ENCODE results near the gene WASHC2C.
A peak's percentile ranks its signal among the peaks of the same experiment; 100 is the strongest.
"Not testable (repeated sequence)": the region's sequence is repeated elsewhere in the genome, so short reads cannot be mapped to it uniquely, and the experiment has no call there.

WASHC2C gene

GRCh38 chr10:45726703-45727420, at the start of gene WASHC2C:
TSS of gene WASHC2C (plus strand) at chr10:45727266. CDS start at chr10:45727318, 52 bp downstream.
- peak; percentile 92 for DNase-seq (ENCODE audit: low read depth)

- DNase-seq (ENCODE audit: low read depth), result not testable (repeated sequence)
These were observed 48.6 kb upstream of the WASHC2C start for GRCh38 chr10:45678467-45678866.

DNA sequence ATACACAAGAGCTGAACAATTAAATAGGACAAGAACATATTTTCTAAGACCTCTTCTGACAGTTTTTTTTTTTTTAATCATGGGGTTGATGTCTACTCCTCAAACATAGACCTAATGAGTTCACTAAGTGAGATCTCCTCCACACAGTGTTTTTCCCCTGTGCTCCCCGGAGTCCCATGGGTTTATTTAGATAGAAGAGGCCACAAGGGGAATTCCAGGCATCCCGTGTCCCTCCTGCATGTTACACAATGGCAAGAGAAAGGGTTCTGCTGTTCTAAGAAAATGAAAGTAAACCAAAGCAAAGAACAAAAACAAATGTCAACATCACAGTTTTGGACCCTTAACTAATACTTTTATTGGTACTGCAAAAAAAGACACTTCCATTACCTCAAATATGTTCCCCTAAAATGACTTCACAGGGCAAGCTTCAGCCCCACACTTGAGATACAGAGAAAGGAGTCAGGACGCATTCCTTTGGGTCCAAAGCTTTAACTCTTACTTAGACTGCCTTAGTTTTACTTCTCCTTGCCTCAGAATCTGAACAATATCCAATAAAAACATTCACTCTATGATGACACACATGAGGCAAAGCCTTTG, 16.8 kb upstream of the WASHC2C start:
- DNase-seq (ENCODE audit: low read depth), result not testable (repeated sequence)

DNA sequence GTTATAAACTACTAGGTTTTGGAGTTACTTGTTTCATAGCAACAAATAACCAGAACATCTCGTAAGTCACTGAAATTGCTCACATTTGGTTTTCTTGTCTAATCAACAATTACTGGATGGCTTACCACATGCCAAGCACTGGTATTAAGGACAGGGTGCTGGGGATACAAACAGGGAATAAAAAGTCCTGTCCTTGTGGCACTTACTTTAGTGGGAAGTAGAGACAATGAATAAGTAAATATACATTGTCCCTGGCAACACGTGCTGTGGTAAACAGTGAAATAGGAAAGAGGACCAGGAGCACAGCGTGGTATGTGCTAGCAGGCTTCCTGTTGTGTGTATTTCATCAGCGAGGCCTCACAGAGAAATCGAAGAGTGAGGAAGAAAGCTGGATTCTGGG, 15.8 kb upstream of the WASHC2C start:
- DNase-seq (ENCODE audit: low read depth), result not testable (repeated sequence)

- not testable (repeated sequence) for DNase-seq (ENCODE audit: low read depth)
These were observed 10.0 kb upstream of the WASHC2C start for GRCh38 chr10:45717053-45717452.

DNA sequence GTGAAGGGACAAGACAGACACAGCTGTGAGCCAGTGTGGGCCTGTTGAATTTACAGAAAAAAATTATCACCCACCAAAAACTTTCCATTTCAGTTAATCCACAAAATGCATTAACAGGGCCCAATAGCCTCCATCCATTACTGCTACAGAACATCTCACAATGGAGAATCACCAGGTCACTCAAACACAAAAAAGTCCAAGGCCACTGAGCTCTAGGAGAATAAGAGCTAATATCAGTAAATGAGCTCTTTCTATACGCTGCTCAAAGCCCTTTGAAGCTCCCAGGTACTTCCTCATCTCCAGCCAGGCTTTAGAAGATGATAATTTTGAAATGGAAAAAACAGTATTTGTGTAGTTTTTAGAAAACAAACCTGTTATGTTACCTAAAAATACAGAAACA, 9.4 kb upstream of the WASHC2C start:
- not testable (repeated sequence) for DNase-seq (ENCODE audit: low read depth)

DNA sequence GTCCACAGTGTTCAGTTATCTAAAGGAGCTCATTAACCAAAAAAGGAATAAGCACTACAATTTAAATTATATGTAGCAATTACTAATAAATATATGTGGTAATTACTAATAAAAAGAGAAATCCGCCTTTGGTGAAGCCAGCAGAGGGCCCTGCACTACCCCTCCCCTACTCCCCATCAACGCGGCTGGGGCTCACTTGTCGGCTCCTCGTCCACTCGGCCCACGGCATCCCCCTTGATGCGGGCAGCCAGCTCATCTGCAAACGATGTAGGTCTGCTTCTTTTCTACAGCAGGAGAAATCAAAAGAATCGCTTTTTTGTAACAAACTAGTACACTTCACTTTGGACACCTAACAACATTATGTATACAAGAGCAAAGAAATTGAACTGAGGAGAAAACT, 5.6 kb upstream of the WASHC2C start:
- DNase-seq (ENCODE audit: low read depth), result not testable (repeated sequence)

GRCh38 chr10:45723851-45724250, 3.2 kb upstream of the WASHC2C start:
- not testable (repeated sequence) for DNase-seq (ENCODE audit: low read depth)

GRCh38 chr10:45727421-45727965, 427 bp downstream of the WASHC2C start:
- not testable (repeated sequence) for DNase-seq (ENCODE audit: low read depth)

GRCh38 chr10:45734449-45734848, 7.4 kb downstream of the WASHC2C start:
- not testable (repeated sequence) for DNase-seq (ENCODE audit: low read depth)

DNA sequence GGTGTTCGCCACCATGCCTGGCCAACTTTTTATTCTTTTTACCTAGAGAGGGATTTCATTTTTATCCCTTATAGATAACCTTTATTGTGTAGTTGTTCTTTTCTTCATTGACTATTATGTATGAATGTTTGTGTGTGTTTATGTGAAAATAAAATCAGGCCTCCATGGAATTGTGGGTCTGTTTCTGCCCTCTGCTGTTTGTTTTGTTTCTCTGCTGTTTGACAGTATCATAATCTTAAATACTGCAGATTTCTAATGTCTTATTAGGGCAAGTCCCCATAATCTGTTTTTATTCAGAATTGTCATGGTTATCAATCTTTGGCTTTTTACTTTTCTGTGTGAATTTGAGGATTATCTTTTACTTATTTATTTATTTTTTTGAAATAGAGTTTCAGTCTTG, 7.8 kb downstream of the WASHC2C start:
- not testable (repeated sequence) for DNase-seq (ENCODE audit: low read depth)

DNA sequence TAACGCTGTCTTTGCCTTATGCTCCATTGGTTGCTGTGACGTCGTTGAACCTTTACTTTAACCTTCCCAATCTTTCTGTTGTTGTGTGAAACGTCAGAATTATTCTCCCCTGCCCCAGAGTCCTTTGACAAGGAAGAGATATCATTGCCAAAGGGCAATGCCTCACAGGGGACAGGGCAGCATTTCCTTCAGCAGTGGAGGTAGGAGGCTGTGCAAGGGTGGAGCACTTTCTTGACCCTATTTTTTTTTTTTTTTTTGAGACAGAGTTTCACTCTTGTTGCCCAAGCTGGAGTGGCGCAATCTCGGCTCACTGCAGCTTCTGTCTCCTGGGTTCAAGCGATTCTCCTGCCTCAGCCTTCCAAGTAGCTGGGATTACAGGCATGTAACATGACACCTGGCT, 14.5 kb downstream of the WASHC2C start:
- DNase-seq (ENCODE audit: low read depth), result not testable (repeated sequence)

GRCh38 chr10:45742014-45742413, 14.9 kb downstream of the WASHC2C start:
- DNase-seq (ENCODE audit: low read depth), result not testable (repeated sequence)

GRCh38 chr10:45751141-45751540, 24.1 kb downstream of the WASHC2C start:
- not testable (repeated sequence) for DNase-seq (ENCODE audit: low read depth)

- not testable (repeated sequence) for DNase-seq (ENCODE audit: low read depth)
These were observed 25.1 kb downstream of the WASHC2C start for GRCh38 chr10:45752210-45752609.

DNA sequence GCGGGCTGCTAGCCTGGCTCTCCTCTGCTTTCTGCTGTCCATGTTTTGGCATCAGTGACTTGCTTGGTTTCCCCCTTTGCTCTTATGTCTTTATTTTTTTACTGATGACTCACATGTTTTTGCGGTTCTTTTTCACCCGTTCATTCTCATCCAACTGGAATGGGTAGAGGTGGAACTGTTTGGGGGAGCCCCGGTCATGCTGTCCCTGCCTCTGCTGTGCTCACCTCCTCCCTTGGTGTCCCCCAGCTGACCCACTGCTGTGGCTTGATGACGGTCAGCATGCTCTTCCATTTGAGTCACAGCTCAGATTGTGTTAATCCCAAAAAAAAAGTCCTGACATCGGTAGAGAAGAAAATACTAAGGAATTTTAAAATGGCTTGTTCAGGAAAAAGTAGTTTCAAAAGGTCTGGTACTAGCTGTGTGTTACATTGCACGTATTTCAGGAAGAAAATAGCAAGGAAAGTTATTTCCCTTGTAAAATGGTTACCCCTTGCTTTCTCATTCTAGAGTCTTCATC, 27.0 kb downstream of the WASHC2C start:
- not testable (repeated sequence) for DNase-seq (ENCODE audit: low read depth)

DNA sequence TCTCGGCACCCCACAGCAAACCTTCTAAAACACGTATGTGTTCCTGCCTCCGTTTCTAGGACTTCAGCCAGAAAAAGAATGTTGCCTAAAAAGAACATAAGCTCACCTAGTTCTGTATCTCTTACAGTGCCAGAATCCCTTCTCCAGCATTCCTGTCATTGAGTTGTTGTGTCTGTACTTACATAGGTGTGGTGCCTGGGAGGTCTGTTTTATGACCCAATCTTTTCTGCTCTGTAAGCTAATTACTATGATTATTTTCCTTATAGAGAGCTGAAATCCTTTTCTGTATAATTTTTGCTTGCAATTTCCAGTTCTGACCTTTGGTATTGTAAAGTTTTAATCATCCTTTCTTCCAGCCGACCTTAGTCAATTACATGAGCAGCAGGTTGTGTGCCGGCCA, 28.0 kb downstream of the WASHC2C start:
- not testable (repeated sequence) for DNase-seq (ENCODE audit: low read depth)

- not testable (repeated sequence) for DNase-seq (ENCODE audit: low read depth)
These were observed 29.0 kb downstream of the WASHC2C start for GRCh38 chr10:45756065-45756464.

DNA sequence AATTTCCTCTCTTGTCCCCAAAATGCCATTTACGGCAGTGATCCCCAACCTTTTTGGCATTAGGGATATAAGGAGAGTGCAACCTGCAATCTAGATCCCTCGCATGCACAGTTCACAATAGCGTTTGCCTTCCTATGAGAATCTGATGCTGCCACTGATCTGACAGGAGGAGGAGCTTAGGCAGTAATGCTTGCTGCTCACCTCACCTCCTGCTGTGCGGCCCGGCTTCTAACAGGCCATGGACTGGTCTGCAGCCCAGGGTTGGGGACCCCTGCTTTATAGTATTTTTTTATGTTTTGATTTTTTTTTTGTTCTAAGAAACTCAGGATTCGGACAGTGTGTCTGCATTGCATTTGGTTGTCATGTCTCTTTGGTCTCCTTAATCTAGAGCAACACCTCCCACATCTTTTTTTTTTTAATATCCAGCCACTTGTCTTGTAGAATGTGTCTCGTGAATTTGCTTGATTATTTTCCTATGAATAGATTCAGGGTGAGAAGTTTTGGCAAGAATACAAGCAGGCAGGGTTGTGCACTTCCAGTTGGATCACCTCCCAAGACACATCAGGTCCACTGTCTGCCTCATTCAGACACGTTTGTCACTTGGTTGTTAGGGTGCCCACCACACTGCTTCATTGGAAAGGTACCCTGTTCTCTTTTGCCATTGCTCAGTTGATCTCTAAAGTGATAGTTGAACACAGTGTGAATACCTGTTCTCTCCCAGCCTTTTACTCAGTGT, 30.8 kb downstream of the WASHC2C start:
- not testable (repeated sequence) for DNase-seq (ENCODE audit: low read depth)

DNA sequence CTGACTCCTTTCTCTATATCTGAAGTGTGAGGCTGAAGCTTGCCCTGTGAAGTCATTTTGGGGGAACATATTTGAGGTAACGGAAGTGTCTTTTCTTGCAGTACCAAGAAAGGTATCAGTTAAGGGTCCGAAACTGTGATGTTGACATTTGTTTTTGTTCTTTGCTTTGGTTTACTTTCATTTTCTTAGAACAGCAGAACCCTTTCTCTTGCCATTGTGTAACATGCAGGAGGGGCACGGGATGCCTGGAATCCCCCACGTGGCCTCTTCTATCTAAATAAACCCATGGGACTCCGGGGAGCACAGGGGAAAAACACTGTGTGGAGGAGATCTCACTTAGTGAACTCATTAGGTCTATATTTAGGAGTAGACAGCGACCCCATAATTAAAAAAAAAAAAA, 34.6 kb downstream of the WASHC2C start:
- not testable (repeated sequence) for DNase-seq (ENCODE audit: low read depth)

- DNase-seq (ENCODE audit: low read depth), result not testable (repeated sequence)
These were observed 36.0 kb downstream of the WASHC2C start for GRCh38 chr10:45763037-45763436.

GRCh38 chr10:45768334-45768733, 41.3 kb downstream of the WASHC2C start:
- DNase-seq (ENCODE audit: low read depth), result not testable (repeated sequence)

All from fibroblast of gingiva (primary cell).